Prostate gland (tissue), 2 donors: ENCODE data around the gene EFNA3.

ENCODE experiments used
- POLR2A ChIP-seq: fragments of 450-650 bp; IDR thresholded peaks from one replicate; pipeline ENCODE4 v1.6.1; 2016; ENCODE audit warnings: antibody characterized with exemption, mild to moderate bottlenecking
- TF ChIP-seq, protein P1 (sequence below), 4 experiments: fragments of 200-600 bp in 2 of 4; fragments of 450-650 bp in 2 of 4; sonication (generic) in 2 of 4; IDR thresholded peaks; 1 replicate in 3 of 4; 2 replicates in 1 of 4; pipeline ENCODE4 v1.5.1; 2016 to 2019; ENCODE audit warnings: antibody characterized with exemption in 4 of 4, mild to moderate bottlenecking in 2 of 4, moderate library complexity in 2 of 4

DNA sequence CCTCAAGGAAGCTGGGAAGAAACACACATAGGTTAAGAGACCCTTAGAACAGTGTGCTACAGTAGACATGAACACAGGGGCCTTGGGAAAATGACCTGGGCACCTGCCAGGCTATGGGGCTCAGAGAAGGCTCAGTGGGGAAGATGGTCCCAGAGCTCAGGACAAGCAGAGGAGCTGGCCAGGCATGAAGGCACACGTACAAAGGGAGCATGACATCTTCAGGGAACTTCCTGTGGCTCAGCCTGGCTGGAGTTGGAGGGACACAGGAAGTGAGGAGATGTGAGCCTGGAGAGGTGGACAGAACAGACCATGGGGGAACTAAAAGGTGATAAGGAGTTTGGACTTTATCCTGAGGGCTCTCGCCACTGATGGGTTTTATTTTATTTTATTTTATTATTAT is 53.2 kb downstream of the EFNA3 start:
- TF ChIP-seq, protein P1, sequence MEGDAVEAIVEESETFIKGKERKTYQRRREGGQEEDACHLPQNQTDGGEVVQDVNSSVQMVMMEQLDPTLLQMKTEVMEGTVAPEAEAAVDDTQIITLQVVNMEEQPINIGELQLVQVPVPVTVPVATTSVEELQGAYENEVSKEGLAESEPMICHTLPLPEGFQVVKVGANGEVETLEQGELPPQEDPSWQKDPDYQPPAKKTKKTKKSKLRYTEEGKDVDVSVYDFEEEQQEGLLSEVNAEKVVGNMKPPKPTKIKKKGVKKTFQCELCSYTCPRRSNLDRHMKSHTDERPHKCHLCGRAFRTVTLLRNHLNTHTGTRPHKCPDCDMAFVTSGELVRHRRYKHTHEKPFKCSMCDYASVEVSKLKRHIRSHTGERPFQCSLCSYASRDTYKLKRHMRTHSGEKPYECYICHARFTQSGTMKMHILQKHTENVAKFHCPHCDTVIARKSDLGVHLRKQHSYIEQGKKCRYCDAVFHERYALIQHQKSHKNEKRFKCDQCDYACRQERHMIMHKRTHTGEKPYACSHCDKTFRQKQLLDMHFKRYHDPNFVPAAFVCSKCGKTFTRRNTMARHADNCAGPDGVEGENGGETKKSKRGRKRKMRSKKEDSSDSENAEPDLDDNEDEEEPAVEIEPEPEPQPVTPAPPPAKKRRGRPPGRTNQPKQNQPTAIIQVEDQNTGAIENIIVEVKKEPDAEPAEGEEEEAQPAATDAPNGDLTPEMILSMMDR (IDR thresholded peaks at IDR 0.05) = no peak
- no peak for TF ChIP-seq POLR2A
